Measurements from ENCODE around the gene CYBC1.

The CYBC1 gene

DNA sequence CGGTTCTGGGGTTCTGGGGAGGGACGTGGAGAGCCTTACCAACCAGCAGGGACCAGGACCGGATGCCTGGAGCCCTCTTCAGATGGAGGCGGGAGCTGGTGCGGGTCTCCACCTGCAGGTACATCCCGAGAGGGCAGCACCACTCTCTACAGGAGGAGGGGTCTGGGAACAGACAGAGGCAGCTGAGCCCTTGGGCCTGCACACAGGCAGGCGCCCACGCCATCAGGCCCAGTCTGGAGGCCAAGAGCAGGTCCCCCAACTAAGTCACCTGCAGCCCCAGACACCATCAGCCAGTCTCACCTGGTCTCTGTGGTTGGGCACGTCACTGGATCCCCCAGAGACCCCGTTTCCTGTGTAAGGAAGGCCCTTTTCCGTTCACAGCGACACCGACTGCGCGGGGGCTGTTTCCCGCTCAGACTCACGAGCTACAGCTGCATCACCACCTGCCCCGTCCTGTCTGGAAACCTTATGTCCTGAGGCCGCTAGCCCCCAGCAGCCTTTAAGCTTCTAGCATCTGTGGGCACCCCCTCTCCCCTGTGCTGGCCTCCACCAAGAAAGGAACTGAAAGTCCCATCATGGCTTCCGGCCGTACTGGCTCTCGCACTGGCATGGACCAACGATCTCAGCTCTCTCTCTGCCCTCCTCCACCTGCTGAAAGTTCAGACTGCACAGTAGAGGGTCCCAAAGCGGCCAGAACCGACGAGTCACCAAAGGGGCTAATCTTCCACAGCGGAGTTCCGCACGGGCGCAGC, 1.2 kb downstream of the CYBC1 start:
- no peak for DNase-seq (ENCODE audit: low read depth, low spot score)

GRCh38 chr17:82447876-82448275, 2.7 kb downstream of the CYBC1 start:
- DNase-seq (ENCODE audit: low read depth, low spot score): no peak

- no peak for DNase-seq (ENCODE audit: low read depth, low spot score)
Measured at GRCh38 chr17:82446649-82447048, 3.9 kb downstream of the CYBC1 start.

DNA sequence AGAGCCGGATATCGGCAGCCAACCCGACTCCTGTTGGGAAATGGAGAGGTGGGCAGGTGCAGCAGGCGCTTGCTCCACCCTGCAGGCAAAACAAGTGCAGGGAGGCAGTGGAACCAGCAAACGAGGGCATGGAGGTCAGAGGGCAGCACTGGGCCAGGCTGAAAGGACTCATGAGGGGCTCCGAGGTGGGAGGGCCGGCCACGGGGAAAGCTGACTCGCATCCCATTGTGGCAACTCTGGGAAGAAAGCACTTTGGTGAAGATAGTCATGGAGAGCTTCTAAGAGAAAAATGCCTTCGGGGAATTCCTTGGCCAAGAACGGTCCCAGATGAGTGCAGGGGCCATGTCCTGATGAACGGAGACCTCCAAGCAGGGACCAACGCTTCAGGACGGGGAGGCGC, 4.4 kb downstream of the CYBC1 start:
- no peak for DNase-seq (ENCODE audit: low read depth, low spot score)

DNA sequence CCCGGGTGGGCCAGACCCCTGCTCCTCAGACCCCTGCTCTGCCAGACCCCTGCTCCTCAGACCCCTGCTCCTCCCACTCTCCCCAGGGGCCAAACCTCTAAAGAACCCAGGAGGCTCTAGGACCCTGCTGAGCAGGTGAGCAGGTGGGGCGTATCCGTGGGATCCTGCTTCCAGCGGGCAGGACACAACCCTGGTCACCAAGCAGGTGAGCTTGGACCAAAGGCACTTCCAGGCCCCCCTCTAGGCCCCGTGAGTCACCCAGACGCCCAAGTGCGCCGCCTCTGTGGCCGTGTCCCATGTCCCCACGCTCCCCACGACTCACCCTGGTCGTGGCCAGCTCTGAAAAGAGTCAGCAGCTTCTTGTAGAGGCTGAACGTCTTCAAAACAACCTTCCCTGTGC, 5.0 kb downstream of the CYBC1 start:
- no peak for DNase-seq (ENCODE audit: low read depth, low spot score)

- no peak for DNase-seq (ENCODE audit: low read depth, low spot score)
Measured at GRCh38 chr17:82444941-82445521, 5.5 kb downstream of the CYBC1 start.

DNA sequence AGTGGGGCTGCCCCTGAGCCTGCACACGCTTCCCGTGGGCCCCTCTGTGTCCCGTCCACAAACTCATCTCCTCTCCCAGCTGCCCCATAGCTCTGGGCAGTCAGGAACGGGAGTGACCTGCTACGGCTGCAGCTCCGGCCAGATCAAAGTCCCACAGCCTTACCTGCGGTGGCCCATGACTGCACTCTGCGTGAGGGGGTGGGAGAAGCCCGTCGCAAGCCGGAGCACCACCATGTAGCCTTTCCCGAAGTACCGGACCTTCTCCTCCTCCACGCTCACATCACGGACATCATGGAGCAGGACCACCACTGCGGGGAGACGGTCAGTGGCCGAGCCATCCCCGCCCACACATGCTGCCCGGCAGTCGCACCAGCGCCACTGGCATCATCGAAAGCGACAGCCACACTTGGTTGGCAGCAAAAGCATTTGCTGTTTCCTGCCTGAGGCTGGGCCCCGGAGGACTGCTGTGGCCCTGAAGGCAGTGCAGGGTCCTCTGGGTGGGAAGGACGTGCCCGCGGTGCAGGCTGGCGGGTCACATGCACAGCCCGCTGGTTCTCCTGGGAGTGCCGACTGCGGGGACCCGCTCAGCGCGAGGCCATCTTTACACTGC, 6.2 kb downstream of the CYBC1 start:
- DNase-seq (ENCODE audit: low read depth, low spot score): no peak

DNA sequence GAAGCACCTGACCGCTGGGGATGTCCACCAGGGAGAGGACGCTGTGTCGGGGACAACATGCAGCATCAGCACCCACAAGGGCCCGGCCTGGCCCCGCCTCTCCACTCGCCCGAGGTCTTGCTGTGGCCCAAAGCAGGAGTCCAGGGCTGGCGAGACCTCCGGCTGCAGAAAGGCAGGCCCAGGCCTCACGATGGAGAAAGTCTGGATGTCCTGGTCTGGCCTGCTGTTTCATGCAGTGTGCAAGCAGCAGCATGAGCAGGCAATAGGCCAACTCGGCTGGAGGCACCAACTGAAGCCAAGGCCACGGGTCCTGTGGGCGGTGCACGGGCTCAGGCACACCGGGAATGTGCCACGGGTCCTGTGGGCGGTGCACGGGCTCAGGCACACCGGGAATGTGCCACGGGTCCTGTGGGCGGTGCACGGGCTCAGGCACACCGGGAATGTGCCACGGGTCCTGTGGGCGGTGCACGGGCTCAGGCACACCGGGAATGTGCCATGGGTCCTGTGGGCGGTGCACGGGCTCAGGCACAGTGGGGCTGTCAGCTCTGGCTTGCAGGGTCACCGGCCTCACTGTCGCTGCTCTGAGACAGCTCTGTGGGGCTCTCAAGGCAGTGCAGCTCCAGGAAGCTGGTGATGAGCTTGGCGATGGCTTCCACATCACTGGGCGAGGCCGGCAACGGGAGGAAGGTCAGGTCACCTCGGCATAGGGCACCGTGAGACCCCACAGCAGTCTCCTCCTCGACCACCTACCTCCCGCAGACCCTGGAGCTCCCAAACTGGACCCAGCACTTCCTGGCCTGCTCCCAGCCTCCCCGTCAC, 6.9 kb downstream of the CYBC1 start:
- DNase-seq (ENCODE audit: low read depth, low spot score): no peak

GRCh38 chr17:82442643-82443464, 7.7 kb downstream of the CYBC1 start:
- DNase-seq (ENCODE audit: low read depth, low spot score): no peak

GRCh38 chr17:82441691-82442487, 8.7 kb downstream of the CYBC1 start:
- DNase-seq (ENCODE audit: low read depth, low spot score): no peak

- DNase-seq (ENCODE audit: low read depth, low spot score): no peak
Measured at GRCh38 chr17:82440991-82441627, 9.4 kb downstream of the CYBC1 start.

DNA sequence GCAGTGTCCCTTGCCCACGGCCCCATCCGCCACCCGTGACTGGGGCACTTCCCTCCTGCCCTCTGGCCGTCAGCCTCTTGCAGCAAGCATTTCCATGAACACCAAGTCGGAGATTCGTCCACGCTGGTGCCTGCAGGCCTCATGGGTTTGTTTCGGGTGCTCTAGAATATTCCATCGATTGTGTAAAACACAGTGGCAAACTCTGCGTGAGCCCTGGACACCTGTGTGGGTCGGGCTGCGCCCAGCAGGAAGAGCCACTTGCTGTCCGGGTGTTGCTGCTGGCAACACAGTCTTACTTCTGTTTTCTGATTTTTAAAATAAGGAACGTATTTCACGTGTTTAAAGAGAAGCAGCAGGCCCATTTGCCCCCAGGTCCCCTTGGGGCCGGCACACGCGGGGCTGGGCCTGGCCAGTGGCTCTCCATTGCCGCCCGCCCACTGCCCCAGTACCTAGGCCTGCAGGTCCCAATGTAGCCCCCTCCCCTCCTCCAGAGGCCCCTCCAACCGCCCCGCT, 10.0 kb downstream of the CYBC1 start:
- DNase-seq (ENCODE audit: low read depth, low spot score): no peak

DNA sequence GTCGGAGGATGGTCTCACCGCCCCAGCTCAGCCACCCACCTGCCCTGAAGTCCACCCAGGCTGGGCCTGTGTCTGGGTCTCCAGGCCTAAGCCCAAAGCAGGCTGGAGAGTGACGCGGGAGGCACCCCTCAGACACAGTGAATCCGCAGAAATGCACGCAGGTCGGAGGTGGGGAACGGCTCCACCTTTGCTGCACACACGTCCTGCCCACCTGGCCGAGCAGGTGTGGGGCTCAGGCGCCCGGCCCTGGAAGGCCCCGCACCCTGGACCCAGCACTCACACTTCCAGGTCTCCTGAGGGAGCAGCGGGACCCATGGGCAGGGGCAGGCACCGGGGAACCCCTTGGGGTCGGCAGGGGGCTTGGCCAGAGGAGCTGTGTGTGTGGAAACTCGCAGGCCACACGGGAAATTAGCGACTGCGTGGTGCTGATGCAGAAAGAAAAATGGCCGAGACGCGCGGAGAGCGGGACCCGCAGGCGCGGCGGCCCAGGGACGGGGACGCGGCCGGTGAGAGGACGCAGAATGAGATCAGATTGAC, 10.7 kb downstream of the CYBC1 start:
- no peak for DNase-seq (ENCODE audit: low read depth, low spot score)

DNA sequence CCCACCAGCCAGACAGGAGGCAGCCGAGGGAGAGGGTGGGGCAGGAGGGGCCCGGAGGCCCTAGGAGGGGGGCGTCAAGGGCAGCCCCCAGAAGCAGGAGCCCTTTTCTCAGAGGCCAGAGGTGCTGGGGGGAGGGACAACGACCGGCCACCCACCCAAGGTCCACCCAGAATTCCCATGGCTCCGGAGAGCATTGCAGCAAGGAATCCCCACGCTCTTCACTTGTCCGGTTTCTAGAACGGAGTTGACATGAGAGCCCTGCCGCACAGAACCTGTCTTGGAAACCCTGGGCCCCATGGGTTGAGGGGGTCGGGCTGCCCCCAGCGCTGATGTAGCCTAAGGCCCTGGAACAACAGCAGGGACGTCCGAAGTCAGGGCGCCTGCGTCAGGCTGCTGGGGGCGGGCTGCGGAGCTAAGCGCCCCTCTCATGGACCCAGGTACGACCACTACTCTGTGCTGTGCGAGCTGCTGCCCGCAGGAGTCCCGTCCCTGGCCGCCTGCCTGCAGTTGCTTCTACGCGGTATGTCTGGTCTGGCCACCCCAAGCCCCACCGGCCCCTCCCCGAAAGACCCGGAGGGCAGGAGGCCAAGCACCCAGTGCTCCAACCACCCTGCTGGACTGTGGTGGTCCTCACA, 11.2 kb downstream of the CYBC1 start:
- no peak for DNase-seq (ENCODE audit: low read depth, low spot score)

GRCh38 chr17:82438401-82439193, 12.0 kb downstream of the CYBC1 start:
- no peak for DNase-seq (ENCODE audit: low read depth, low spot score)

GRCh38 chr17:82437325-82437668, 13.3 kb downstream of the CYBC1 start:
- no peak for DNase-seq (ENCODE audit: low read depth, low spot score)

GRCh38 chr17:82436601-82437324, 13.8 kb downstream of the CYBC1 start:
- DNase-seq (ENCODE audit: low read depth, low spot score): no peak

All from ELF-1 (cell line).